Activated naive CD4-positive, alpha-beta T cell treated with Interleukin-2 at 50 U/mL for 16 hours (primary cell): ENCODE measurements around the gene SLC38A10.

Source experiments
- DNase-seq: peaks from one replicate; pipeline ENCODE4 v3.0.0-alpha.2; 2020

Gene SLC38A10

DNA sequence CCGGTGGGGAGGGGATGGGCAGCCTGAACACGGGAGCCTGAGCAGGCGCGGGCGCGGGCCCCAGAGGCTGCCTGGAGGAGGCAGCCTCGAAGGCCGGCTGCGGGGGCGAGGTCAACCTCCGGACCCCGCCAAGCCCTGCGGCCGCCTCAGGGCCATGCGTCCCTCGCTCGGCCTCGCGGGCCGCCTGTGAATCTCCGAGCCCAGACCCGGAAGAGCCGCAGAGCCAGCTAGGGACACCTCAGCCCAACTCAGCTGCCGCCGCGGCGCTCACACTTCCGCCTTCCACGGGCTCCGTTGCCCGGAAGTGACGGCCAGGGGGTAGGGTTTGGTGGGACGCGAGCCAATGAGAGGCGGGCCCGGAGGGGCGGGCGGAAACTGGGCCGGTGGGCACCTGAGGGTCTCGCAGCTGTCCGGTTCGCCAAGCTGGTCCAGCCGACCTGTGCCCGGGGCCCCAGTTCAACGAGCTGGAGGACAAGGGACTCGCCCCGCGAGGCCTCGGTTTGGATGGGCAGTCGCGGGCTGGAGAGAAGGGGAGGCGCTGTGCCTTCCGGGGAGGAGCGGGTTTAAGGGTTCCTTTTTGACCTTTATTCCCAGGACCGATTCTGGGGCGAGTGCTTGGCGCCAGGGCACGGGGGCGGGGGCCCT lies at the start of gene SLC38A10:
Gene SLC38A10, minus strand, starts transcription at position 277 of the 645 bp plus-strand sequence. CDS start 386 bp downstream, outside the sequence.
- peak; percentile 94 for DNase-seq

- DNase-seq = no peak
Measured at GRCh38 chr17:81342269-81343070, 47.4 kb upstream of the SLC38A10 start.

DNA sequence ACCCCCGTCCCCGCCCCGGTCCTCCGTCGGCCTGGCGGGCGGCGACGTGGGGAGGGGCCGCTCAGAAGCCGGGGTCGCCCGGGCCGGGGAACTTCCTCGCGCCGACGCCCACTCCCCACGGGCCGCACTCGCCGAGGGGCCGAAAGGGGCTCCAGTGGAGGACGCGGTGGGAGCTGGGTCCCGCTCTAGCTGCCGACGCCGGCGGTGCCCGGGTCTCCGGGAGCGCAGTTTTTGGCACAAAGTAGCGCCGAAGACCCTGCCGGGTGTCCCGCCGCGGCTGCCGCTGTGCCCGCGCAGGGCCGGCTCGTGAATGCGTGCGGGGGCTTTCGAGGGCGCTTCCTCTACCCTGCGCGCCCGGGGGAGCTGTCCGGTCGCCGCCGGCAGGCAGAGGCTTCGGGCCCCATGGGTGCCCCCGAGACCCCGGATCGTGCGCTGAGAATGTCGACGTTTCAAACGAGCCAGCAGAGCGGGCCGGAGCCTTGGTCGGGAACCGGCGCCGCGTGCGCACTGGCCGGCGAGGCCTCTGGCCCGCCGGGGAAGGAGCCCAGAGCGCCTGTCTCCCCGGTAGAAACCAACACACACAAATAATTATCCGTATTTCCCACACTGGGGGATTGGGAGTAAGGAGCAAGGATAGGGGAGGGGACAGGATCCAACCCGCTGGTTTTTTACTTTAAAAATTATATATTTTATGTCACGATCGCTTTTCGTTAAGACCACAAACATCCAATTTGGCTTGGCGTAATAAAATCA lies 46.6 kb upstream of the SLC38A10 start:
- DNase-seq = no peak

DNA sequence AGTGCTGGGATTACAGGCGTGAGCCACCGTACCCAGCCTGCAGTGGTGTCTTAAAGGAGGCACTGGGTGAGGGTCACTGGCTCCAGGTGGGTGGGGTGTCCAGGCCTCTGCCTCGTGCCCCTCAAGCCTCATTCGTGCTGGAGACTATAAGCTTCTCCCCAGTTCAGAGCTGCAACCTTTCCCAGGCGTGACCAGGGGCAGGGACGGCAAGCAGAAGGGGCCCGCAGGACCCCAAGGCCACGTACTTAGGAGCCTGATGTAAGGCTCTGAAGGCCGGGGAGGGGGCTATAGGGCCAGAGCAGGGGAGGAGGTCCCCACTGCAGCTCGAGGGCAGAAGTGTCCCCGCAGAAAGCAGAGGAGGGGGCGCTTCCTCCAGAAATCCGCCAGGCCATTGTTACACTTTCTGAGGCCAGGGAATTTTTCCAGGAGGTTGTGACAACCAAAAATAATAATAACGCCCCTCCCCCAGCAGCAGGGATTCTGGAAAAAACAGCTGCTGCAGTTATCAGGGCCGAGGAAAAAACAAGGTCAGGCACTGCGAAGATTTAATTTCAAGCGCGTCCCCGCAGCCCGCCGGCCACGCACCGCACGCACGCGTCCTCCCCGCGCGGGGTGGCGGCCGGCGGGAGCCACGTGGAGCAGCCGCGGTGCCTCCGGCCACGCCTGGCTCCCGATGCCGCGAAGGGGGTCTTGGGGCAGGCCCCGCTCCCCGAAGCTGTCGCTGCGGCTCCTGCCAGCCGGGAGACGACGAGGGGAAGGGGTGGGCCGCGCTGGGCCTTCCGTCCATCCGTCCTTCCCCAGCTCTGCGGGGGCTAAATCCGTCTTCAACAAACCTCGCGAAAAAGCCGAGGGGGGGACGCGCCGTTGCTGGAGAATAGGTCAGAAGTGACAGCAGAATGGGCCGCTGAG lies 45.8 kb upstream of the SLC38A10 start:
- no peak for DNase-seq

DNA sequence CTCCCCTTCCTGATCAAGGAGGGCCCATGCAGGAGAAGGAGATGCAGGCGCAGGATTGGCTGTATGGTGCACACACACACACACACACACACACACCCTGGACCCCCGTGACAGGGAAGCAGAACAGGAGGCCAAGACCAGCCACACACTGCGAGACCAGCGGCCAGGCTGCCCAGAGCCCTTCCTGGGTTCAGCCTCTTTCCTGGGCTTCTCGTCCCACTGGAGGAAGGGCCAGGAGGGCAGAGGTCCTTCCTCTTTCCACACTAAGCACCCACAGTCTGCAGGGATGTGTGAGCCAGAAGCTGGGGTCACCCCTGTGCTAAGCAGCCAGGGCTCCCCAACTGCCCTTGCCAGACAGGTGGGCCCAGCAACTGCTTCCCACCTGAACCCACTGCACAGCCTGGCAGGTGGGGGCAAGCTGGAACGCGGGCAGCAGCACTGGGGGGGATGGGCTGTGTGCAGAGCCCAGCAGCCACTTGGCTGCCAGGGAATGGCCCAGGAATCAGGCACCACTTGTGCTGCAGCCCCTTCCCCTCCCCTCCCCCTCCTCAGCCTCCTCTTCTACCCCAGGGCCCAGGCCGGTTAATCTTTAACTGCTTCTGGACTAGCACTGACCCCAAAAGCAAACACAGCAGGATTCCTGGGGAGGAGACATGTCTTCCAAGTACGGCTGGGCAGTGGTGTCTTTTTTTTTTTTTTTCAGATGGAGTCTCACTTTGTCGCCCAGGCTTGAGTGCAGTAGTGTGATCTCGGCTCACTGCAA lies 44.6 kb upstream of the SLC38A10 start:
- no peak for DNase-seq

- no peak for DNase-seq
Measured at GRCh38 chr17:81339191-81339533, 44.1 kb upstream of the SLC38A10 start.

GRCh38 chr17:81338274-81339190 lies 43.4 kb upstream of the SLC38A10 start:
- no peak for DNase-seq

DNA sequence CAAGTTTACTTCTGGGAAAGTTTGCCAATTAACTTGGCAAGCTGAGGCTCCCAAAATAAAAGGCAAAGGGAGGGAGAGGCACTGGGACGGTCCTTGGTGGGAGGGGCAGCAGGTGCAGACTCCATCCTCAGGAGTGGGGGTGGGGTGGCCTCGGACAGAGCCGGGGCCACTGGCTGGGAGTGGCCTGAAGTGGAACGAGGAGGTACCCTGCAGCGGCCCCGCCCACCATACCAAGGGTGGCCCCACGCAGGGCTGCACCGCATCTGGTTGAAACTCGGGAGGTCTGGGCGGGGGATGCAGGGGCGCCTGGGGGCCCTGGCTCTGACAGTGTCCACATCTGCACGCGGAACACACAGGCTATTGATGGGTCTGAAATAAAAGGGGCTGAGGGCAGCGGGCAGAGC lies 42.4 kb upstream of the SLC38A10 start:
- no peak for DNase-seq

GRCh38 chr17:81336930-81337325 lies 41.8 kb upstream of the SLC38A10 start:
- DNase-seq = no peak

DNA sequence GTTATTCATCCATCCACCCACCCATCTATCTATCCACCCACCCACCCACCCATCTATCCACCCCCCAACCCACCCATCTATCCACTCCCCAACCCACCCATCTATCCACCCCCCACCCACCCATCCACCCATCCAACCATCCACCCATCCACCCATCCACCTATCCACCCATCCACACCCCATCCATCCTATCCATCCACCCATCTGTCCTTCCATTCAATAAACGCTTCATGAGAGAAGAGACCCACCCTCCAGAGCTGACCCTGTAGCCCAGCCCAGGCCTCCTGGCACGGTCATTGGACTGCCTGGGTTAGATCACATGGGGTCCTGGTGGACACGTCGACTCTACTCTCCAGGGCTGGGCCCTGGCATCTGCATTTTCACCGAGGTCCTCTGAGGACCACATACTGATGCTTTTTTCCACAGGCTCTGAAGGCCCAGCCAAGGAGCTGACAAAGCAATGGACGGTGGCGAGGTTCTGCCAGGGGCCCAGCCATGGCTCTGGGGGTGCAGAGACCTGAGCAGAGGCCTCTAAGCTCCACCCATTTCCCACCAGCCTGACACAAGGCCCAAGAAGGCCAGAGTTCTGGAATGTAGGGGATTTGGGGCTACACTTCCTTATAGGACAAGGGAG lies 41.3 kb upstream of the SLC38A10 start:
- DNase-seq = no peak

GRCh38 chr17:81335773-81336157 lies 40.7 kb upstream of the SLC38A10 start:
- no peak for DNase-seq

DNA sequence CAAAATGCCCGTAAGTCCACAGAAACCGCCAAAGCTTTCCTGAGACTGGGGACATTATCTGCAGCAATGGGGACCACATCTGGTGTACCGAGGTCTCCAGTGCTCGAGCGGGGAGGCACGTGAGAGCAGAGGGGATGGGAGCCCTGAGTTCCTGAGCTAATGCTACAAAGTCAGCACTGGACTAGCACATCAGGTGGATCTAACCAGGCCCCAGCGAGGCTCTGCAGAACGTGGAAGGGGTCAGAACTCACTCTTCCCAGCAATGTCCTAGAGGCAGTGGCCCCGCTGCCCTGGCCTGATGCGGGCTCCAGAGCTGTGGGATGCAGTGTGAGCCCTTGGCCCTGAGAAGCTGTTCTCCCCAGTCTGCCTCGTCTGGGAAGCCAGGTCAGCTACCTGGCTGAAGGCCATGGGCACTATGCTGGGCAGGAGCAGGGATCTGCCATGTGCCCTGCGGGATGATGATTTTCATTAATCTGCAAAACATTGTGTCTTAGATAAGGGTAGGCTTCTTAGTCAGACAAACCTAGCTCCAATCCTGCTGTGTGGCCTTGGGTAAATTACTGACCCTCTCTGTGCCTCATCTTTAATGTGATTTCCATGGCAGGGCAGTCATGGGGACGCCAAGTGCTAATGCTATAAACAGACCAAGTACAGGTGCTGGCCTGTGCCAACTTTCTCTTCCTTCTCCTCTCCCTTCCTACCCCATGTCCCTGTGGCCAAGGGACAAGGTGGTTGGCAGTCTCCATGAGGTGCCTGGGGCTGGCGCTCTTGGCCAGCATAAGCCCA lies 40.1 kb upstream of the SLC38A10 start:
- no peak for DNase-seq

GRCh38 chr17:81334391-81334901 lies 39.3 kb upstream of the SLC38A10 start:
- DNase-seq = no peak

GRCh38 chr17:81333616-81334368 lies 38.7 kb upstream of the SLC38A10 start:
- DNase-seq = no peak

- no peak for DNase-seq
Measured at GRCh38 chr17:81332914-81333528, 37.9 kb upstream of the SLC38A10 start.

GRCh38 chr17:81332118-81332834 lies 37.2 kb upstream of the SLC38A10 start:
- no peak for DNase-seq

DNA sequence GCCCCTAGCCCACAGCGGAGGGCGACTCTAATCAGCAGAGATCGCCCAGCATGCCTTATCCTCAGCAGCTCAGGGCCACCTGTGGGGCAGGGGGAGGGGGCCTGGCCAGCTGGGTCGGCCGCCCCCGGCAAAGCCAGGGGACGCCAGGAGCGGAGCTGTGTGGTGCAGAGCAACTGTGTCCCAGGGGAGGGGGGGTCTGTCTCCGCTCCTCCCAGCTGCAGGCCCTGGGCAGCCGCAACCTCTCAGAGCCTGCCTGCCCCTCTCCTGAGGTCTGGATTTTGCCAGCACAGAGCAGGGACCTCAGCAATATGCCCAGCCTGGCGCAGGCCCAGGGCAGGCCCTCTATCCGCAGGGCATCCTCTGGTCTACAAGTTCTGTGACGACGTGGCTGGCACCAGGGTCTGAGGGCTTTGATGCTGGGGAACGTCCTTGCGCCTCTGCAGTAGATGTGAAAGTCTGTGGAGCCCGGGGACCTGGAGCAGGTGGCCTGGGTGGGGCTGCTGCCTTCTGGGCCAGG lies 36.5 kb upstream of the SLC38A10 start:
- DNase-seq = no peak
